Choroid plexus epithelial cell (primary cell): ENCODE measurements around the gene PPP2R1B.

Experiments used
- DNase-seq: peaks from one replicate; pipeline ENCODE4 v3.0.0-alpha.2; 2010; ENCODE audit warnings: low read depth
- H3K4me3 ChIP-seq: 2 replicates; pipeline ENCODE4 v1.5.1; 2011; ENCODE audit warnings: low read depth, mild to moderate bottlenecking, control low read depth, low read length, moderate library complexity
- TF ChIP-seq, protein P1 (sequence below): conservative IDR thresholded peaks from 2 replicates; pipeline ENCODE4 v1.5.1; 2011; ENCODE audit warnings: low read depth, mild to moderate bottlenecking, control low read depth, inconsistent platforms, low read length, moderate library complexity

PPP2R1B gene

DNA sequence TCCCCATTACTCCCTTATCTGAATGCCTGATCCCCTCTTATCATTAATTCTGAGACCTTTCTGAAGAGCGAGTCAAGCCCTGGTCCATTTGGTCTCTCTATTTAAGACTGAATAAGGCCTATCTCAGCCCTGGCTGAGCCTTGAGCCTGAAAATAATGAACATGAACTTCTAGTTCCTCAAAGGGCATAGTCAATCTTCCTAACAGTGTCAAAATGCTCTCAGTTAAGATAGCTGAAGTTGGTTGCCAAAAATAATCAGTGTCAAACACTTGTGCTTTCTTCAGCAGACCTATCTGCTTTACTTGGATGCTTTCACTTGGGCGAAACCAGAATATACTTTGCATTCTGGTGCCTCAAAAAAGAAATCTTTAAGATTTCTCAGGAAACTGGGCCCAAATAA, 42.6 kb upstream of the PPP2R1B start:
- no peak overlapping the region for H3K4me3 ChIP-seq
- TF ChIP-seq, protein P1, sequence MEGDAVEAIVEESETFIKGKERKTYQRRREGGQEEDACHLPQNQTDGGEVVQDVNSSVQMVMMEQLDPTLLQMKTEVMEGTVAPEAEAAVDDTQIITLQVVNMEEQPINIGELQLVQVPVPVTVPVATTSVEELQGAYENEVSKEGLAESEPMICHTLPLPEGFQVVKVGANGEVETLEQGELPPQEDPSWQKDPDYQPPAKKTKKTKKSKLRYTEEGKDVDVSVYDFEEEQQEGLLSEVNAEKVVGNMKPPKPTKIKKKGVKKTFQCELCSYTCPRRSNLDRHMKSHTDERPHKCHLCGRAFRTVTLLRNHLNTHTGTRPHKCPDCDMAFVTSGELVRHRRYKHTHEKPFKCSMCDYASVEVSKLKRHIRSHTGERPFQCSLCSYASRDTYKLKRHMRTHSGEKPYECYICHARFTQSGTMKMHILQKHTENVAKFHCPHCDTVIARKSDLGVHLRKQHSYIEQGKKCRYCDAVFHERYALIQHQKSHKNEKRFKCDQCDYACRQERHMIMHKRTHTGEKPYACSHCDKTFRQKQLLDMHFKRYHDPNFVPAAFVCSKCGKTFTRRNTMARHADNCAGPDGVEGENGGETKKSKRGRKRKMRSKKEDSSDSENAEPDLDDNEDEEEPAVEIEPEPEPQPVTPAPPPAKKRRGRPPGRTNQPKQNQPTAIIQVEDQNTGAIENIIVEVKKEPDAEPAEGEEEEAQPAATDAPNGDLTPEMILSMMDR = no peak
- DNase-seq = no peak

DNA sequence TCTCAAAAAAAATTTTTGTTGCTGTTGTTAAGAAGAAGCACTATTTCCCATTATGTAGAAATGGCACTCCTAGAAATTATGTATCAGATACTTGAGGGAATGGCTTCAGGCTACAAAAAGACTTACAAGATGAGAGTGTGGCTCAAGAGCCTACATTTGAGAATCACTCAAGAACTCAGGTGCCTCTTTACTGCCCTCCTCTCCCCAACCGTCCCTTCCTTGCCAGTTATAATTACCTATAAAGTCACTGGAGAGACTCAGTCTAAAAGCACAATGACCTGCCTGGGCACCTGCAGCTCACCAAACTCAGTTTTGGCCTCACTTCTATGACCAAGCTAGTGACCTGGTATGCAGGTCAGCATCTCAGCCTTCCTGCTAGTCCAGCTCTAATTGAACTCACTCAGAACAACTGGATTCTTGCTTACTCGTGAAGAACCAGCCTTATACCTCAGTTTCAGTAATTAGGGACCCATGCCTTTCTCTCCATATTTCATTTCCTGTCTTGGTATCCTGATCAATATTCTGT, 41.9 kb upstream of the PPP2R1B start:
- H3K4me3 ChIP-seq = no peak overlapping the region
- no peak for DNase-seq
- TF ChIP-seq, protein P1 = no peak

DNA sequence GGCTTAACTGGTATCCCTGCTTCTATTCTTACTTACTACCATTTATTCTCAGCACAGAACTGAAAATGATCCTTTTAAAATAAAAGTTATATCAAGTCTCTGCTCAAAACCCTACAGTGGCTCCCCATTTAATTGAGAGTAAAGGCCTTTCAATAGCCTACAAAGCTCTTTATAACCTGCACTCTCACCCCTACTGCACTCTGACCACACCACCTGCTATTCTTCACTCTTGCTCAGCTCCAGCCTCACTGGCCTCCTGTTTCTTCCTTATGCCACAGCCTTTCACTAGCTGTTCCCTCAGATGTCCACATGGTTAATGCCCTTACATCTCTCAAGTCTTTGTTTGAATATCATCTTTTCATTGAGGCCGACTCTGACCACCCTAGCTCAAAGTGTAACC, 40.9 kb upstream of the PPP2R1B start:
- no peak overlapping the region for H3K4me3 ChIP-seq
- TF ChIP-seq, protein P1 = no peak
- DNase-seq = no peak

DNA sequence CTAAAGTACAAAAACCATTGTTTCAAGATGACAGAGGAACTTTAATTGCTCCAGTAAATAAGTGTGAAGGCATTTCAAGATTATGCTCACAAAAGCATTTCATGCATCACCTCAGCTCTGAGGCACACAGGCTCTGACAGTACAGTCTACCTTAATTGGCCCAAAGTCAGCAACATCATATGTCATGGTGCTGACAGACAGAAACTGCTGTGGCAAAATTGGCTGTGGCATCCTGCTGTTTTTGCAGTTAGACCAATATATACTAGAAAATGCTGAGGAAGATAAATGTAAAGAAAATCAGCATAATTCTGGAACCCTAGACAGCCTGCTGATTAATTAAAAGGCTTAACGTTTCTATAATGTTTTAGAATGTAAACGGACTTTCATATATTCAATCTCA, 34.9 kb upstream of the PPP2R1B start:
- TF ChIP-seq, protein P1 = no peak
- no peak overlapping the region for H3K4me3 ChIP-seq
- peak; percentile 25 for DNase-seq

DNA sequence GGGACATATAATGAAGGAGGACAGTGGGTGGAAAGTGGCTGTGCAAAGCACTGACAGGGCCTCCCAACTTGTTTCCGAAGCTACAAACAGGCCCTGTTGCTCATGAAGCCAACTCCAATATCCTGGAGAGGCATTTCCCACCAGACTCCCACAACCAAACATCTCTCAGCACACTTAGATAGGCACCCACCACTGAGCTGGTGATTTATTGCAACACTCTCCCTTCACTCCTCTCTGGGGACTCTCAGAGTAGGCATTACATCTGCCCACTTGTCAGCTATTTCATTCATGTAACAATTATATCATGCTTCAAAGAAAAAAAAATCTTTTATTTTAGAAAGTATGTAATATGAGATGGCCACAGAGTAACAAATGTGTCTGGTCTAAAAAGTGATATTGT, 32.1 kb upstream of the PPP2R1B start:
- no peak for DNase-seq
- TF ChIP-seq, protein P1 = no peak
- H3K4me3 ChIP-seq = no peak overlapping the region

DNA sequence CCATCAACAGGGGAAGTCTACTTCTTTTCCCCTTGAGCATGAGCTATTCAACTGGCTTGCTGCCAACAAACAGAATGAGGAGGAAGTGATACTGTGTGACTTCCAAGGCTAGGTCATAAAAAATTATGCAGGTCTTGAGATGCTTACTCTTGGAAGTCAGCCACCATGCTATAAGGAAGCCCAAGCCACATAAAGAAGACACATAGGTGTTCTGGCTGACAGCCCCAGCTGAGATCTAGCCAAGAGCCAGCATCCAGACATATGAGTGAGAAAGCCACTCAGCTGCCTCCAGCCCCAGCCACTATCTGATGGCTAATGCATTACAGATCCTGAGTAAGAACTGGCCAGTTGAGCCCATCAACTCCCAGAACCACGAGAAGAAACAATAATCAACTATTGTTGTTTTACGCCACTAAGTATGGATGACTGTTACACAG, 31.0 kb upstream of the PPP2R1B start:
- TF ChIP-seq, protein P1 = no peak
- peak; percentile 67 for DNase-seq

DNA sequence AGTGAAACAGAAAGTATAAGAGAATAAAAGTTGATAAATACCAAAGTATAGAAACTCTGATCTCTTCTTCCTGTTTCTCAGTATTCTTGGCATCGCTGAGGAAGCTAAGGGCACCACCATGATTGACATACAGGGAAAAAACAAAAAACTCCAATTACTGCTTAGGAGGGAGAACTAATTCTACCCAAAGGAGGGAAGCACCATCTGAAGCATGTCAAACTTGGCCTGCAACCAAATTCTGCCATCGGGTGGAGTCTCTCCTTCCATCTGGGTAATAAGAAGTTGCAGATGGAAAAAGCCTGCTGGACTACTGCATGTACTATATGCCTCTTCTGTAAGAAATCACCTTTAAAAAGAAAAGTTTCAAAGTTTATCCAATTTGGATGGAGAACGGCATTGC, 30.5 kb upstream of the PPP2R1B start:
- DNase-seq = no peak
- no peak overlapping the region for H3K4me3 ChIP-seq
- TF ChIP-seq, protein P1 = no peak

More for the DNA sequence above, 31.0 kb upstream of the PPP2R1B start:
- no peak overlapping the region for H3K4me3 ChIP-seq
